GM04503 (cell line): ENCODE data around the gene ATOH8.
"Not testable (repeated sequence)": the region's sequence is repeated elsewhere in the genome, so short reads cannot be mapped to it uniquely, and the experiment has no call there.

Experiments
- DNase-seq: peaks from one replicate; pipeline ENCODE4 v3.0.0-alpha.2; 2012; ENCODE audit warnings: low read depth

The ATOH8 gene

GRCh38 chr2:85828725-85829124 lies 74.9 kb downstream of the ATOH8 start:
- no peak for DNase-seq

- DNase-seq: not testable (repeated sequence)
Measured at GRCh38 chr2:85829394-85829793, 75.6 kb downstream of the ATOH8 start.

GRCh38 chr2:85830645-85831044 lies 76.9 kb downstream of the ATOH8 start:
- DNase-seq: no peak

GRCh38 chr2:85831735-85832134 lies 77.9 kb downstream of the ATOH8 start:
- no peak for DNase-seq

- DNase-seq: no peak
Measured at GRCh38 chr2:85834466-85834865, 80.7 kb downstream of the ATOH8 start.
